Stimulated activated CD4-positive, alpha-beta T cell treated with anti-CD3 and anti-CD28 coated beads, Interleukin-4, amount 100 ng/mL, for 24 hours (primary cell): ENCODE results near the gene RPSA.
"Not testable (repeated sequence)": the region's sequence is repeated elsewhere in the genome, so short reads cannot be mapped to it uniquely, and the experiment has no call there.

Source experiments
- DNase-seq: peaks from one replicate; pipeline ENCODE4 v3.0.0-alpha.2; 2020

RPSA gene

DNA sequence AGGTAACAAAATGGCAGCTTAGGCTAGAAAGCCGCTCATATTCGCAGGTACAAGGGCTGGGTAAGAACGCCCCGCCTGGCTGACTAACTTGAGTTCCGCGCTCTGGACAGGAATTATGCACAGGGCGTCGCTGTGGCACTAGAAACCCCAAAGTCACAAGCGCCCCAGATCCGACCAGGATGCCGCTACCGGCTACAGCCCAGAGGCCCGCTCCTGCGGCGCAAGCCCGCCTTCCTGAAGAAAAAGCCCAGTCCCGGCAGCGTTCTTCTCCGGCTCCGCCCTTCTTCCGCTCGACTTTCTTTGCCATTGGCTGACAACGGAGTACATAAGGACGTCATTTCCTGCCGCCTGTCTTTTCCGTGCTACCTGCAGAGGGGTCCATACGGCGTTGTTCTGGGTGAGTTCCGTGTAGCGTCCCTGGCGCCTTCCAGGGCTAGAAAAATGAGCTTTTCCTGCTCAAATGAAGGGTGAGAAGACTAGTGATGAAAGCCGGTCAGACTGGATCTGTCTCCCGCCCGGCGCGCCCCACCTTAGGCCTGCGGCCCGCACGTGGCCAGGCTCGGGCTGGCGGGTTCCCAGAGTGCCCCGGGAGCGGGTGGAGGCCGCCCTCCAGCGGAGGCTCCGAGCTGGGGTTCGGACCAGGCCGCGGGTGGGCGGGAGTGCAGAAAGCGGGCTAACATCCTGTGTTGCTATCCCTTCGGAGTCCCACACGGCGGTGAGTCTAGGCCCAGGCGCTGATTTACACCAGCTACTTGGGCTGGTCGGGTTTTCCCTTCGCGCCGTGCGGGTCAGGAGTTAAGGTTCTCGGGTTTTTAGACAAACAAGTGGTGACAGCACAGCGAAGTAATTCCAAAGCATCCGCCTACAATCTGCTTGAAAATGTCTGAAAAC lies at the start of gene RPSA:
TSS of gene RPSA (plus strand) at position 353 of the 891 bp plus-strand sequence. CDS start 934 bp downstream, outside the sequence.
- DNase-seq: peak; percentile 98

DNA sequence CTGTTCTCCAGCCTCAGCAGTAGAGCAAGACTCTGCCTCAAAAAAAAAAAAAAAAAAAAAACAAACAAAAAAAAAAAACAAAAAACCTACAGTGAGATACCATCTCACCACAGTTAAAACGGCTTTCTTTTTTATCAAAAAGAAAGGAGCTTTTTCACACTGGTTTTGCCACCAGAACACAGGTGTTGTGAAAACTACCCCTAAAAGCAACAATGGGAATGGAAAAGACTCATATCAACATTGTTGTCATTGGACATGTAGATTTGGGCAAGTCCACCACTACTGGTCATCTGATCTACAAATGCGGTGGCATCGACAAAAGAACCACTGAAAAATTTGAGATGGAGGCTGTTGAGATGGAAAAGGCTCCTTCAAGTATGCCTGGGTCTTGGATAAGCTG lies 48.2 kb upstream of the RPSA start:
- no peak for DNase-seq

DNA sequence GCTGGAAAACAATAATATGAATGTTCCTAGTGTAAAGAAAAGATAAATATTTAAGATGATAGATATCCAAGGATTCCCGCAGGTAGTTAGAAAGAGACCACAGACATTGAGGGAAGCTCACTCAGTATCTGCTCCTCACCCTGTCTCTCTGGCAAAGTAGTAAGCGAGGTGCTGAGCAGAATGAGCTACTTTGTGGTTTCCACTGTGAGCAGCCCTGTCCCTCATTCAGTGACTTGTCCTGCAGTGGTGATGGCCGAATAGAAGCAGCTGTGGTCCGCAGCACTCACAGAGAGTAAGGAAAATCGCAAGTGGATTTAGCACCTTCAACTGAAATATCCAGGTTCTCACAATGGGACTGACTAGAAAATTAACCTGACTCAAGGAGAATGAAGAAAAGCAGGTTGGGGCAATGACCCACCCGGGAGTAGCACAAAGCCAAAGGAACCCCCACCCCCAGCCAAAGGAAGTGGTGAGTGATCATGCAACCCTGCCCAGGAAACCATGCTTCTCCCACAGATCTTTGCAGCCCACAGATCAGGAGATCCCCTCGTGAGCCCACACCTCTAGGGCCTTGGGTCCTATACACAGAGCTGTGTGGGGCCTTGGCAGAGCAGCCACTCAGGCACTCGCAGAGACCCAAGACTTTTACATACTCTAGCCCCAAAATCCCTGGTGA lies 45.1 kb upstream of the RPSA start:
- peak; percentile 44 for DNase-seq

DNA sequence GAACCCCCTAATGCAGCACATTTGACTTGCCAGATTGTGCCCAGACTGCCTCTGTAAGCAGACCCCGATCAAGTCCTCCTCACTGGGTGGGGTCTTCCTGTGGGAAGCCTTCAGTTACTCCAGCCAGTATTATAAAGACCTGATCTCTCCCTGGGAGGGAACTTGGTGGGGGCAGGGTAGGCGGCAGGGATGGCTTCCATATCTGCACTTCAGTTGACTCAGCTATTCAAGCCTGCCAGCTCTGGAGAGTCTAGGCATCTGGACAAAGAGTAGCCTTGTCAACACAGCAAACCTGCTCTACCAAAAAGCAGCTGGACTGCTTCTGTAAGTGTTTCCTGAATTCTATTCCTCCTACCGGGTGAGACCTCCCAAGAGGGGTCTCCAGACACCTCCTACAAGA lies 44.3 kb upstream of the RPSA start:
- DNase-seq: no peak

DNA sequence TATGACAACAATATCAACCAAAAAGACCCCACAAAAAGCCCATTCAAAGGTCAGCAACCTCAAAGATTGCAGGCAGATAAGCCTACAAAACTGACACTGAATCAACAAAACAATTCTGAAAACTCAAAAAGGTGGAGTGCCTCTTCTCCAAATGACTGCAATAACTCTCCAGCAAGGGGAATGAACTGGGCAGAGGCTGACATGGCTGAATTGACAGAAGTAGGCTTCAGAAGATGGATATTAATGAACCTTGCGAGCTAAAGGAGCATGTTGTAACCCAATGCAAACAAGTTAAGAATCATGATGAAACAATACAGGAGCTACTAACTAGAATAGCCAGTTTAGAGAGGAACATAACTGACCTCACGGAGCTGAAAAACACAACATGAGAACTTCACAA lies 43.7 kb upstream of the RPSA start:
- DNase-seq: no peak

DNA sequence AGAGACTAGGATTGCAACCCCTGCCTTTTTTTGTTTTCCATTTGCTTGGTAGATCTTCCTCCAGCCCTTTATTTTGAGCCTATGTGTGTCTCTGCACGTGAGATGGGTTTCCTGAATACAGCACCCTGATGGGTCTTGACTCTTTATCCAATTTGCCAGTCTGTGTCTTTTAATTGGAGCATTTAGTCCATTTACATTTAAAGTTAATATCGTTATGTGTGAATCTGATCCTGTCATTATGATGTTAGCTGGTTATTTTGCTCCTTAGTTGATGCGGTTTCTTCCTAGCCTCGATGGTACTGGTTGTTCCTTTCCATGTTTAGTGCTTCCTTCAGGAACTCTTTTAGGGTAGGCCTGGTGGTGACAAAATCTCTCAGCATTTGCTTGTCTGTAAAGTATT lies 36.1 kb upstream of the RPSA start:
- DNase-seq: not testable (repeated sequence)

DNA sequence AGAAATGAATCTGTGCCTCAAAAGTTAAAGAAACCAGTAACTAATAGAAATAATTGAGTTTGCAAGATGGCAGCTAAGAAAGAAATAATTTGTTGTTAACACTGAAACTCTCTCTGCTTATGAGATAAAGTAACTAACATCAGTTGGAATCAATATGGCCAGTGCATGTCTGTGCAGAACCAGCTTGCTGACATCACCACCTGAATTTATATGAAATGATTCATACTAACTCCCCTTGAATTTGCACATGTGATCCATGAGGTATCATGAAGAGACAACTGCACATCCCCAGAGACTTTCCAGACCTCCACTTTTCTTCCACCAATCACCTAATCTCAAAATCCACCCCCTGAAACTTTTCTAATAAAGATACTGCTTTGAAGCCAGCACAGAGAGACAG lies 33.7 kb upstream of the RPSA start:
- no peak for DNase-seq

DNA sequence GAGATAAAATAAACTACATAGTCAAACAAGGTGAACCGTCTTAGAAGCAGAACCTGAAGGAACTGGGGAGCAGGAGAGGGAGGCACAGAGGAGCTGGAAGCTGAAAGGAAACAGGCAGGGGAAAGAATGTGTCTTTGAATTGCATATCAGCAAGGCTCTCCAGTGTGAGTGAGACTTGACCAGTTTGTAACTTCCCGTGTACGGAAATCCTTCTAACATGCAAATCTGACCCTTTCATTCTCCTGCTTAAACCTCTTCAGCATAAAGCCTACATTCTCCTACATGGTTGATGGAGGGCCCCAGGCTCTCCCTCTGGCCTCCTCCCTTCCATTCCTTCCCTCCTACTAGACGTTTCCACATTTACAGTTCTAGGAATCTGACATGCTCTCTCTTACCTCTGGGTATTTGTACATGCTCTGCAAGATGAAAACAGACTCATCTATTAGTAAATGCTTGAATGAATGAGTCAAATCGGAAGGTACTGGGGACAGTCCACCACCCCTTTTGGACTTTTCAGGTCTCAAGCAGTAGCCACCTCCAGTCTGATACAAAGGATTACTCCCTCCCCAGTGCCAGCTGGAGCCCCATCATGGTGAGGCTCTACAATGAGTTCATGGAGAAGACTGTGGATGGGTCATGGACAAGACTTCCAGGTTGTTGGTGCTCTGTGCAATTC lies 29.4 kb upstream of the RPSA start:
- no peak for DNase-seq

DNA sequence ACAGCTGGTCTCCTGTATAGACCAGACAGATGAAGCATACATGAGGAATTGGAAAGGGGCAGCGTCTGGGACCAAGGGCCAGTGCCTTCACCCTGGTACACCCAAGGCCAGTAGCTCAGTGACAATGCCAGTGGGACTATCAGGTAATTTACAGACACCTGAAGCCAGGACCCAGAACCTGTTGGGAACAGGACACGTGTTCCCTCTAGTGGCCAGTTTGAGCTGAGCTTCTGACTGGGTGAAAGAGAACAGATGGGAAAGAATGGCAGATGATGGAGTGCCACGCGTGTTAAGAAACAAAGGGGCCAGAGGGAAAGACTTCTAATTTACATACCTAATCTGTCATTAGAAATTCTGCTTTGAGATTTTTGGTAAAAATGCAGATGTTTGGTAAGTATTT lies 28.4 kb upstream of the RPSA start:
- DNase-seq: peak; percentile 67

DNA sequence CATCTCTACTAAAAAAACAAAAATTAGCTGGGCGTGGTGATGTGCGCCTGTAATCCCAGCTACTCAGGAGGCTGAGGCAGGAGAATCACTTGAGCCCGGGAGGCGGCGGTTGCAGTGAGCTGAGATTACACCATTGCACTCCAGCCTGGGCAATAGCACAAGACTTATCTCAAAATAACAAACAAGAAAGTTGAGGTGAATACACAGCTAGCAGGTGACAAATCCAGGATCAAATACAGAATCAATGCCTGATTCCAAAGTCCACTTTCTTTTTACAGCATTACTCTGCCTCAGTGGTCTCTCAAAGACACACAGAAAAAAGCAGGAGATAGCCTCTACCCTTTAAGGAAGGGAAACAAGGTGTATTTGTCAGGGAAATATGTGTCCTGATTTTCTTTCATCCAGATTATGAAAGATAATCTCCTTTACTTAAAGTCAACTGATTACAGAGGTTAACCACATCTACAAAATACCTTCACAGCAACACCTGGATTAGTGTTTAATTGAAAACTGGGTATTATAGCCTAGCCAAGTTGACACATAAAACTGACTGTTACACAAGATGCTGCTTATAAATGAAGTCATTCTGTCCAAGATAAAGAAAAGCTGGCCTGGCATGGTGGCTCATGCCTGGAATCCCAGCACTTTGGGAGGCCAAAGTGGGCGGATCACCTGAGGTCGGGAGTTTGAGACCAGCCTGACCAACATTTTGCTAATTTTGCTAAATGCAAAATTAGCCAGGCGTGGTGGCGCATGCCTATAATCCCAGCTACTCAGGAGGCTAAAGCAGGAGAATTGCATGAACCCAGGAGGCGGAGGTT lies 27.4 kb upstream of the RPSA start:
- no peak for DNase-seq

DNA sequence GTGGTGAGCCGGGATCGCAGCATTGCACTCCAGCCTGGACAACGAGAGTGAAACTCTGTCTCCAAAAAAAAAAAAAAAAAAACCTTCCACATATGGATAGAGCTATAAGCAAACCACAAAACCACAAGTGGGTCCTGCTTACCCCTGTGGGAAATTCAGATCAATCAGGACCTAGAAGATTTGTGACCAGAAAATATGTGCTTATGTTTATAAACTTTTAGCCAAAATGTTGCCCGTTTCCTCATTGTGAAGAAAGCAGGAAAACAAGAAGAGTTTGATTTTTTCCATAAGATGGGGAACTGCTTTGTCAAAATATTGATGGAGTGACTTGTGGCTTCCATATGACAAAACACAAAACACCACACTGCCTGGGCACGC lies 26.8 kb upstream of the RPSA start:
- DNase-seq: no peak

DNA sequence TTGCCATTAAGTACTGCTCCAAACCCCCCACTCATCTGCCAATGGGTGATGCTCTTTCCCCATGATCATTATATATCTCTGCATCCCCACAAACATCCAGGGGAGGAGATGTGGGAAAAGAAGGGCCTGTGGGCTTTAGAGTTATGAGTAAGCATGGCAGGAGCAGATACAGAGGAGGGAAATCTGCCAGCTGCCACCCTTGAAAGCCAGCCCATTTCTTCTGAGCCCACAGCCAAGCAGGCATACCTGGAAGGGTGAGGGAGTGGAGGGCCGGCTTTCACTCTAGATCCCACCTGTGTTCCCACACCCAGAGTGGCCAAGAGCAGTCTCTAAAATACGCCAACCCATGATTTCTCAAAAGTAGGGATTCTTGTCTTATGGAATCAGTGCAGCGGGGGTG lies 25.1 kb upstream of the RPSA start:
- no peak for DNase-seq

DNA sequence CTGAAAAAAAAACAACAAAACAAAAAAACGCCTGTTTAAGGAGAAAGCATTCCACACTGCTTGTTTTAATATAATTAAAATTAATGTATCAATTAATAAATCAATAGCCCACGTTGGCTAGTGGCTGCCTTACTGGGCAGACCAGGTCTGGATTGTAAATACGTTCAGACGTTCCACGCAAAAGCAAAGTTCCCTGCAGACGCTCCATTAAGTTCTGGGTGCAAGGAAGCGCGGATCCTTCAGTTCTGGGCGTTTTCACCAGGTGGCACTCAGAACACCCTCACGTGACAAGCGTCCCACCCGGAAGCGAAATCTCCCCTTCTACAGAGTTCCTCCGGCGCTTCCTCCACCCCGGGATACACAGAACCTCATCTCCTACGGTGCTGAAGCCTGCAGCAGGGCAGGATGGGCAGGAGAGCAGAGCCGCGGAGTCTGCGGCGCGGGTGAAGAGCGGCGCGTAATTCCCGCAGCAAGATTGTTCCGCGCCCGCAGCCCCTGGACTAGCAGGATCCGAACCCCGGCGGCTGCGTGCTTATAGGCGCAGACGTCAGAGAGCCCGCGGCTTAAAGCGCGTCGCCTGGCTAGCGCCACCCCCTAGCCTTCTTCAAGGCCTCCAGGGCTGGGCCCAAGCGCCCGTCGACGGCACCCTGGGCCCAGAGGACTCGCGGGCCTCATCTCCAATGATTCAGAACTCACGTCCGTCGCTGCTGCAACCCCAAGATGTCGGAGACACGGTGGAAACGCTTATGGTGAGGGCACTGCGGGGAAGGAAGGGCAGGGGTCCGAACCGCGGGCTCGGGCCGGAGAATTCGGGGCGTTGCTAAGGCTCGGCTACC lies 23.3 kb upstream of the RPSA start, which contains the start of gene SLC25A38:
TSS of gene SLC25A38 (plus strand) at position 326 of the 836 bp plus-strand sequence. CDS start at position 681, 355 bp downstream.
- DNase-seq: peak; percentile 84

DNA sequence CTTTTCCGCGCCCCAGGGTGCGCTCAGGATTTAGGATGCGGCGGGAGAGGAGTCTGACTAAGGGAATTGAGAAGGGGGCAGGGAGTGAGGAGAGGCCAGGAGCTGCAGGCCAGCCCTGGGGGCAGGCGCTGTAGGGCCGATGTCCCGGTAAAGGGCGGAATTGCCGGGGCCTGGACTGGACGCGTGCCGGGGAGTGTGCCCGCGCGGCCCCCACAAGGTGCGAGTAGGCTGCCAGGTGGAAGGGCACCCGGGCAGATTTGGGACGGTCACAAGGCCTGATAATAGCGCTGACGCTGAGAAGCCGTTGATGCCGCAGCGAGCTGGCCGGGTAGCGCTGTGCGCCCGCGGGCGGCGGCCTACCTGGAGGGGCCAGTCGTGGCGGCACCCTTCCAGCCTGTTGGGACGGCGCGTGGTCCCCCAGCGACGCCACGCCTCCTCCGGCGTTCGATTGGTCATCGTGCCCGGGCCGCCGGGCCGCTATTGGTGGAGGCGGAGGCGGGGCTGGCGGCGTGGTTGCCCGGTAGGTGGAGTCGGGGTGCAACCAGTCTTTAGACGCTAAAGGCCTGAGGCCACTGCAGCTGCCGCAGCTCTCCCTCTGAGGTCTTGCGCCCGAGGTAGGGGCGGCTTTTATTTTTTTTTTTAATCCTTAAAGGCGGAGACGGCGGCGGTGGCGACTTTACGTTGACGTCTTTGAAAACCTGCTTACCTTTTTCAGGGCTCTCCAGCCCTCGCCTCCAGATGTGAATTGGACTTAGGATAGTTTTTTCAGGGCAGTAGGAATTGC lies 22.4 kb upstream of the RPSA start:
- peak; percentile 96 for DNase-seq

DNA sequence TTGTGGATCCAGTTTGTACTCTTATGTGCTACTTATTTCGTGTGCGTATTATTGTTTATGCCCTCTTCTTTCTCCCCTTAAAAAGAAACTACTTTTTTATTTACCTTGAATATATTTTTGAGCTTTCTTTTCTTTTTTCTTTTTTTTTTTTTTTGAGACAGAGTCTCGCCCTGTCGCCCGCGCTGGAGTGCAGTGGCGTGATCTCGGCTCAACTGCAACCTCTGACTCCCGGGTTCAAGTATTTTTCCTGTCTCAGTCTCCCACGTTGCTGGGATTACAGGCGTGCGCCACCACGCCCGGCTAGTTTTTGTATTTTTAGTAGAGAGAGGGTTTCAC lies 21.9 kb upstream of the RPSA start:
- DNase-seq: no peak

DNA sequence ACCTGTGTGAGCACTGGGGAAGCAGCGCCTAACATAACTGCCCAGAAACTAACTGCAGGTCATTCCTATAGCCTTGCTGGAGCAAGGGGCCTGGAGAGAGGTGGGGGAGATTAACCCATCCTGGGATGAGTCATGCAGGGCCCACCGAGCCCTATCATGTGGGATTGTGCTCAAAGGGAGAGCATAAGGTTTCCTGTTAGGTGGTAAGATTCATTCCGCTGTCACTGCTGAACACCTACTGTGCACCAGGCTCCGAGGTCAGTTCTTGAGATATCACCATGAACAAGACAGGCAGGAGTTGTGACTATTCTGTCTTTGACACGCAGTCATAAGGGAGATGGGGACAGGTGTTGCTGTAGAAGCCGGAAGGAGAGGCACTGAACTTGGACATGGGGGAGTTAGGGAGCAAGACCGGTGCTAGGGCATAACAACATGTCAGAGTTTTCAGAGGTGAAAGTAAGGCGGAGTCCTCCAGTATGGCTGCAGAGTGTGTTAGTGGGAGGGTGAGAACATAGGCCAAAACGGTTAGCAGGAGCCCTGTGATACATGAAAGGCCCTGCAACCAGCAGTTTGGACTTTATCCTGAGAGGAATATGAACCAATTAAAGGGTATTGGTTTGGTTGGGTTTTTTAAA lies 20.9 kb upstream of the RPSA start:
- no peak for DNase-seq

DNA sequence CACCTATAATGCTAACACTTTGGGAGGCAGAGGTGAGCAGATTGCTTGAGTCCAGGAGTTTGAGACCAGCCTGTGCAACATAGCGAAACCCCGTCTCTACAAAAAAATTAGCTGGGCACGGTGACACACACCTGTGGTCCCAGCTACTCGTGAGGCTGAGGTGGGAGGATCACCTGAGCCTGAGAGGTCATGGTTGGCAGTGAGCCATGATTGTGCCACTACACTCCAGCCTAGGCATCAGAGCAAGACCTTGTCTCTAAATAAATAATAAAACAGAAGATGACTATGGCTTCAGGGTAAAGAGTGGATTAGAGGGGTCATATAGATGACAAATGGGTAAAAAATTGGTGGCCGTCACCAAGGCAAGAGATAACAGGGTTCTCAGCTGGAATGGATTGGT lies 20.2 kb upstream of the RPSA start:
- no peak for DNase-seq

DNA sequence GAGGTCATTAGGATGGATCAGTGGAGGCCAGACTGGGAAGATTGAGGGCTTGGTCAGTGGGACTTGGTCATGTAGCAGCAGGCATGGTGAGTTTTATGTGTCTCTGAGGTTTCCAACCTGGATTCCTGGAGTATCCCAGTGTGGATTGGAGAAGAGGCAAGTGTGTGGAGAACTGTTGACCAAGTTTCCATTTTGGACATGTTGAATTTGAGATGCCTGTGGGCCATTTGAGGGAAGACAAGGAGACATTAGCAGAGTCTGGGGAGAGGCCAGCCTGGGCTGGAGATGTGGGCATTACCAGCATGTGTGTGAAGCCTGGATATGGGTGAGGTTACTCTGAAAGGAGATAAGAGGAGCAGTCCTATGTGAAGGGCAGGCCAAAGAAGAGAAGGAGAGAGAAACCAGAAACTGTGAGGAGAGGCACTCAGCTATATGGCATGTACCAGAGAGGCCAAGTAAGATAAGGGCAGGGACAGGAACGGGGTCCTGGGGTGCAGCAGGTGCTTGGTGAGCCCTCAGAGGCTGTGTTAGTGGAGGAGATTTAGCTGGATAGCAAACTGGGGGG lies 19.0 kb upstream of the RPSA start:
- DNase-seq: no peak

DNA sequence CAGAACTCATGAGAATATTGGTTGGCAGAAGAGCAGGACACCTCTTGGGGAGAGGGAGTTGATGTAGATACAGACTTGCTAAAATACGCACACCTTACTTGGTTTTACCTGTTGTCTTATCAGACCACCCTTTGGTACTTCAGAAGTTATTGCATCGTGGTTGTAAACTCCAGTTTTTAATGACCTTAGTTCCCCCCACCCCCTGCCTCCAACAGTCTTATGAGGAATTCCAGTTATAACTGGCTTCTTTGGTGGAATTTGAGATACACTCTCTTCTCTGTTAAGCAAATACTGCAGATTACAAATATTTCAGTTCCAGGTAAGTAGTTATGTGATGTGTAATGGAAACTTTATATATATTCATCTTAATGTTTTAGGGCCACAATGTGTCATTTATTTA lies 18.4 kb upstream of the RPSA start:
- DNase-seq: no peak

DNA sequence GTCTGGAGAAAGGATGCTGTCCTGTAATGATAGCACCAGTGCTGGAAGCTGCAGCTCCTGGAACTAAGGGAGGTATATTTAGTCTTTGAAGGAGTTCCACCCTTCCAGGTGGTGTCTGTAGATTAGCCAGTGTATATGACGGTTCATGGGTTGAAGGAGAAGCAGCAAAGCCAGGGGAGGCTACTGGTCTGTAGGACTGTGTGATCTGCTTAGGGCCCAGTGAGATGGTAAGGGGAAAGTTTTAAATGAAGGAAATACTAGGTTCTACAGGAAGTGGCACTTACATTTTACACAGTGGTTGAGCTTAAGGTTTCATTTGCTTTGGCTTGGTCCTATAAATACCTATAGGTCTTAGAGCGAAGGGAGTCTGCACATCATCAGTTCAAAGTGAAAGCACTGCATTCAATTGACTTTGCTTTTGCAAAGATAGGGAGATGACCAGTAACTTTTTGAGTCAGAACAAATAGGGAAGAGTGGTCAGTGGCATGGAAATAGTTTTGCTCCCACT lies 17.7 kb upstream of the RPSA start:
- DNase-seq: no peak
